ENCODE measurements around the gene RASAL3.

RASAL3 gene

DNA sequence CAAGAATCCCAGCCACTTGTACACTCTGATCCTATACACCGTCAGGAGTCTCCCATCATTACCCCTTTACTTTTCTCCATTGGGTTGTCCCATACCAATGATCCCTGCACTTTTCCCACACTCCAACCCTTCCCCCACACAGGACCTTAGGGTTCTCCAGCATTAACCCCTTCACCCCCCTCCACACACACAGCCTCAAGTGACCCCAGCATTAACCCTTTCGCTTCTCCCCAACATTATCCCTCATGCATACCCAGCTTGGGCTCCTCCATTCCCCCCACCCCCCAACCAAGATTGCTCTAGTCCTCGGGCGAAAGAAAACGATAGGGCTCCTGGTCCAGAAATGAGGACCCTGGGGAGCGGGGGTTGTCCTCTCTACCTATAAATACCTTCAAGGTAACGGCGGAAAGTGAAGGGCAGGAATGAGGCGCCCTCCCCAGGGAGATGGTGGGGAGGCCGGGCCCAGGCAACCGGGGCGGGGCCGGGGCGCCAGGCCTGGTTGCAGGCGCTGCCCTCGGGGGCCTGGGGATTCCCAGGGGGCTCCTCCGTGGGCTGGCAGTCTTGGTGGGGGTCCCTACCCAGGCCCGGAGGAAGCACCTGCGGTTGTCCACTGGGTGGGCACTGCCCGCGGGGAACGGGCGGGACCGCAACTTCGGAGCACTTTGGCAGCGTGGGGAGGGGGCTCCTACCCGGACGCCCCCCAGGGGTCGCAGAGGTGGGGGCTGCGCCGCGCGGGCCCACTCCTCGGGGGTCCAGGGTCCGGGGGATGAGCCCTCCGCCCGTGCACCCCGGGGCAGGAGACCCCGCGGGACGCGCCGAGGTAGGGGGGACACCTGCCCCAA is 15.3 kb downstream of the RASAL3 start:
- DNase-seq = peak; percentile 26

DNA sequence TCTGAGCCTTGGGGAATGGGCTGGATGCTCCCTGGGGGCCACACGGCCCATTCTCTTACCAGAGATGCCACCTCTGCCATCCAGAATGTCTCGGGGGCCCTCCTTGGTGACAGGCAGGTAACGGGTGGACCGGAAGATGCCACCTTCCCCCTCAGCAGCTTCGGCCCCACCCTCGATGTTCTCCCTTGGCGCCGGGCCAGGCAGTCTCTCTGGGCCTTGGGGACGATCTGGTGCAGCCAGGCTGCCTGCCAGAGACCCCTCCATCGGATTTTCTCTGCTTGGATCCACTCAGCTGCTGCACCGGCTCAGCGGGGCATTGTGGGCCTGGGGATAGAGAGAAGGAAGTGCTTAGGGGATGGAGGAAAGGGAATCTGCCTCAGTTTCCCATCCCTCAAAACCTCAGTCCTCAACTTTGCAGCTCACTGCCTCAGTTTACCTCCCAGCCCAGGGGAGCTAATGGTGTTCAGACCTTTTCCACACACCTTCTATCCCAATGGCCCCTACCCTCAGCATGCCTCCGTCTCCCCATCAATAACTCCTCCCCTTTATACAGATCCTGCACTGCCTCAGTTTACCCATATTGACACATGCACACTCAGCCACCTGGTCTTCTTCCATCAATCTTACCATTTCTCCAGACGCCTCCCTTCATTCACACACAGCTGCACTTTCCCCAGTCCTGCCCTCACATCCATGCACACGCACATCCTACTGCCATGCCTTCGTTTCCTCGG is 16.1 kb downstream of the RASAL3 start:
- DNase-seq = no peak

GRCh38 chr19:15447057-15447456 is 17.3 kb downstream of the RASAL3 start:
- no peak for DNase-seq

DNA sequence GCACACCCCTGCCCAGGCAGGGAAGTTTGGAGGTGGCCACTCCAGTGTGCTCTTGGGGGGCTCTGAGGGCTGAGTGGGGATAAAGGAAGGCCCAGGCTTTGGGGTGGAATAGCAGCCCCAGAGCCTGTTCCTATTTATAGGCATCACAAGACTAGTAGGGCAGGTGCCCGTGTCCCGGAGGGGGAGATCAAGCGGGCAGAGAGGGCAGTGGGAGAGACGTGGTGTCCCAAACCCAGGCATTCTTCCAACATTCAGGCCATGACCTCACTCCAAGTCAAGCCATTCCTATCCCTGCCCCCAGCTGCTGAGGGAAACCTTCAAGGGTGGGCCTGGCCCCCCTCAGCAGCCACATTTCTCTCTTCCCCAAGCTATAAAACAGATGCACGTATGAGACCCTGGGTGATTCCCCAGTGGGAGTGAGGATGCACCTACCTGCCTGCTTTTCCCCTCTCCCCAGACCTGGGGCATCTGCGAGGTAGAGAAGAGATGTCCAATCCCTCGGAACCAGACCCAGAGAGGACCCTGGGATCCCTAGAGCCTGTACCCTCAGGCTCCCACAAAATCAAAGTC is 18.5 kb downstream of the RASAL3 start:
- DNase-seq = no peak

DNA sequence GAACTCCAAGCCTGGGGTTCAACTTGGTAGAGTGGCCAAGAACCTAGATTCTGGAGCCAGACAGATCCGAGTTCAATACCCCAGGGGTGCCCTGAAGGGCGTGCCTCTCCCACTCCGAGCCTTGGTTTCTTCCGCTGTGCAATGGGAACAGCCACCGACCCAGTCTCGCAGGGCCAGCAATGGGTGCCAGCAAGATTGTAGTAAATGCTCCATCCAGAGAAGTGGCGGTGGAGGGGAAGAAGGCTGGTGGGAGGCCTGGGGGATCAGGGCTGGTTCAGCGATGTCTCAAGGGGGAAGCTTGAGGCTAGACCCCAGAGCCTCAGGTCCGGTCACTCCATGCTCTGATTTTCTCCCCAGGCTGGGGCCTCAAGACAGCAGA is 19.1 kb downstream of the RASAL3 start:
- DNase-seq = no peak

DNA sequence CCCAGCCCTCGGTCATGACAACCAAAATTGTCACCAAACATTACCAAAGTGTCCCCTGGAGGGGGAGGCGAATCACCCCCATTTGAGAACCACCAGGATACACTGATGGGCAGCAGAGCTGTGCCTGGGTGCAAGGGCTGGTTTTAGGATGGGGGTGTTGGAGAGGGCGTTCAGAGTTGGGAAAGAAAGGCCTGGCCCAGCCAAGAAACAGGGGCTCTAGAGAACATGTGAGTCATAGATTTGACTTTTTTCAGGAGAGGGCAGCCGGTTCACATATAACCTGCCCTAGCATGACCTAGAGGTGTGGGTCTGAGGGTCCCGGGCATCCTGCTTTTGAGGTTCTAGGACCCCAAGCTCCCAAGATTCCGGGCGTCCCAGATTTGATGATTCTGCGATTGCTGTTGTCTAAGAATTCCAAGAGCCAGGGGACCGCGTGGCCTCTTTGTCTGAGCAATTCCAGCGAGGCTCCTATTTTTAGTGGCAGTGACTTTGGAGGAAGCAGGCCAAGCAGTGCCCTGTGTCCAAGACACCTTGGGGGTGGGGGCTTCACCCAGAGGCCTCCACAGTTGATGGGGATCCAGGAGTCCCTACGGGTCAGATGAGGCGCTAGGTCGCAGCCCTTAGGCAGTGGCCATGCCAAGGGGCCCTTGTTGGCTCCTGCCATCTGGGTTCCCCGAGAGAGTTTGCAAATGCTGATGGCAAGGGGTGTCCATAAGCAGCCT is 19.7 kb downstream of the RASAL3 start:
- no peak for DNase-seq

DNA sequence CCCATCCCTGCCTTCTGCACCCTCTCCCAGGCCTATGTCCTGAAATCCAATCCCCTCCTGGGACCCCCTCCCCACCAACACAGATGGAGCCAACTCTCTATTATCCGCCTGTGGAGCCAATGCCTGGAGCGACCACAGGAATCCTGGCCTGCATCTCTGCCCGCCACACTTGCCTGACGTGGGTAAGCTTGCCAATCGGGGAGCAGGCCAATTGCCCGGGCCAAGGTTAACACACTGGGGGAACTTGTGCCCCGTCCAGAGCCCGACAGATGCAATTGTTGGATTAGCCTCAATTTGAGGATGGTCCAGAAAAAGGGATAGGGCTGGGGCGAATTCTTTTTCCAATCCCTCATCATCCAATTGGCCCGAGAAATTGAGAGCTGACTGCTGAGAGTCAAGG is 20.5 kb downstream of the RASAL3 start:
- no peak for DNase-seq

DNA sequence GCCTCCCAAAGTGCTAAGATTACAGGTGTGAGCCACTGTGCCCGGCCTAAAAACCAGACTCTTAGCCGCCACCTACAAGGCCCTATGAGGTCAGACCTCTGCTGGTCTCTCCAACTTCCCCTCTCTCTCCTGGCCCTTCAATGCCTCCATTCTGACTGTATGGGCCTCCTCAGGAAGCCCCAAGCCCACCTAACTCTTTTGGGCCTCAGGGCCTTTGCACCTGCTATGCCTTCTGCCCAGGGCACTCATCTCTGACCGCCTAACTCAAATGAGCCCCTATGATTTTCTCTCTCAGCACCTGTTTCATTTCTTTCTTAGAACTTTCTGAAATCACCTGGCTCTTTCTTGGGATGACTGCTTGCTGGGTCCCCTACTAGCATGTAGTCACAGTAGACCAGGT is 21.0 kb downstream of the RASAL3 start:
- DNase-seq = no peak

DNA sequence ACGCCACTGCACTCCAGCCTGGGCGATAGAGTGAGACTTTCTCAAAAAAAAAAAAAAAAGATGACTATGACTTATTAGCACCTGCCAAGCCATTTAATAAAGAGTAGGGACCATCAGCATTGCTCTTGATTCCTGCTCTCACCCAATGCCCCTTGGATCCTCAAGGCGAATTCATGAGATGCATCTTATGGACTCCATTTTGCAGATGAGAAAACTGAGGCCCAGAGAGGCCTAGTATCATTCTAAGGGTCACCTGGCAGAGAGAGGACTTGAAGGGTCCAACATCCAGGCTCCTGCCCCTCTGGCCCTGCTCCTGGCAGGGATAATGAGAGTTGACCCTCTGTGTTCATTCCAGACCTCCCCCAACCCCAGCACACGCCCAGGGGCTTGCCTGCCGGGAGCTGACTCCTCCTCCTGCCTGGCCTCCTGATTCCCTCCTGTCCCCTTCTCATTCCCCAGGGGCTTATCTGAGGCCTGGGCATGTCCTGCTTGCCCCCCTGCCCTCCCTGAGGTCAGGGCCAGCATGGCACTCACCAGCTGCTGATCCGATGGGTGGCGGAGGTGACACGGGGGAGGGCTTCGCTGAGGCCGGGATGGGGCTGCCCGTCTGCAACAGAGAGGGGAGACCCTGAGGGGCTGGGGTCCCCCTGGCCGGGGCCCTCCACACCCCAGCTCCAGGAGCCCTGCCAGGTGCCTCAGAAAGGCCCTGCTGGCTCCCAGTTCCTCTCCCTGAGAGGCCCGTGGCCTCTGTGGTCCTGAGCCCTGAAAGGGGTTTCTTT is 22.0 kb downstream of the RASAL3 start:
- DNase-seq = no peak

DNA sequence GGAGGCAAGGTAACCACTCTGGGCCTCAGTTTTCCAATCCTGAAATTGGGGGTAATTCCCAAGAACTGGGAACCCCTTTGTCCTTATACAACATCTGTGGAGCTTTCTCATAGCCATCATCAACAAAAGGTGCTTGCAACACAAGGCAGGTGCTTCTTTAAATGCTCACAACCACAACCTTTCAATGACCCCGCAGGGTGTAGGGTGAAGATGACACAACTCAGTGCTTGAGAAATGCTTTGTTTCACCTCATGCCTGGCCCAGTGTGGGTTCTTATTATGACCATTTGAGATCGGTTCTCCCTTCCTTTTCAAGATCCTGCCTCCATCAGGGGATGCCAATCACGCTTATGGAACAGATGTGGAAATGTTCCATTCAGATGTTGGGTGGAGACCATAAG is 23.0 kb downstream of the RASAL3 start:
- DNase-seq = no peak

DNA sequence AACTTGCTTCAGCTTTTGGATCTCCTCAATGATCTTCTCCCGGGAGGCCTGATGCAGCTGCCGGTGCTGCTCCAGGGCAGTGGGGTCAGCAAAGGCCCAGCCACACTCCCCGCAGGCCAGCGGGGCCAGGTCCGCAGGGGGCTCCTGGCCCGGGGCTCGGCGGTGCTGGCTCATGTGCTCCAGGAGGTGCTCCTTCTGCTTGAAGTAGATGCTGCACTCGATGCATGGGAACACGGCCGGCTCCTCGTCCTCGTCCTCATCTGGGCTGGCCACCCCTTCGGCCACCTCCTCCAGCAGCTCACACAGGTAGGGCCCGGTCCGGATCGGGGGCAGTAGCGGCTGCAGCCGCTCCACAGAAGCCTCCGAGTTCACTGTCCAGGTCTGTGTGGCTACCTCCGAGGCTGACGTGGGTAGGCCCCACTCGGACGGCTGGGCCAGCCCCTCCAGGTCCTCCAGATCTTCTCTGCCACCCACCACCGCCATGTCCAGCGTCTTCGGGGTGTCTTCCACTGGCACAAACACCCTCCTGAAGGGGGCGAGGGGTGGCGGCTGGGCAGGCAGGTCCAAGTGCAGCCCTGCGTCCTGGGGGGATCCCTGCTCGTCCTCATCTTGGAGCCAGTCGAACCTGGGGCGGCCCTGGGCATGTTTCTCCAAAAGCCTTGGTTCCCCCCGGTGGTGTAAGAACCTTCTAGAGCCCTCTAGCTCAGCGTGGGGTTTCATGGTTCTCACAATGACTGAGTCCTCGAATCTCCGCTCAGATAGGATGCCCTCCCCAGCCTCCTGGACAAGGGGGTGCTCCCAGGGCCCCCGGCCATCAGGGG is 24.3 kb downstream of the RASAL3 start:
- no peak for DNase-seq

GRCh38 chr19:15439078-15439799 is 25.1 kb downstream of the RASAL3 start:
- no peak for DNase-seq

DNA sequence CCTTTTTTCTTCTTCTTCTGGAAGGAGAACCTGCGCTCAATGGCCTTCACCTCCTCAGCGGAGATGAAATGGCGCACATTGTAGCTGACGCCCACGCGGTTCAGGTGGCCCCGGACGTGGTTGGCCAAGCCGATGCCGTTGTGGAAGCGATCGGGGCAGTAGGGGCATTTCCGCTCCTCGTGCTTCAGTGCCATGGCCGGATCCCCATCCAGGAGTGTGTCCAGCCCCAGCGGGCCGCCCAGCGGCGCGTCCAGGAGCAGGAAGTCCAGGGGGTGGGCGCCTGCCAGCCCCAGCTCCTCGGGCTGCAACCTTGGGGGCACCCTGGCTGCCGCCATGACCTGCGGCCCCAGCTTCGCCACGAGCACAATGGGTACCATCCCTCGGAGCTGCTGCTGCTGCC is 25.8 kb downstream of the RASAL3 start:
- DNase-seq = no peak

DNA sequence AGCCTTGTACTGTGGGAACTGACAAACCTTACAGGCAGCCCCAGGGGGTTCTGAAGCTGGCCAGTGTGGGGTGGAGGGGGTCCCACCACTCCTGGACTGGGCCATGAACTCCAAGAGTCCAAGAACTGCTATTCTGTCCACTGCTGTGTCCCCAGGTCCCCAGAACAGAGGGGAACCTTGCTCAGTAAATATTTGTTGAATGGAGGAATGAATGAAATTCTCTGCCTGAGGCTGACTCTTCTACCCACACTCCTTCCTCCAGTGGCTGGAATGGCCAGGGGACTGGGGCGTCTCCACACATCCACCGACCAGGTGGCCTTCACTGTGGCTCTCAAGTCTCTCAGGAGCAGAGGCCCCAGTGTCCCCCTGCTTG is 26.2 kb downstream of the RASAL3 start:
- DNase-seq = no peak

GRCh38 chr19:15437355-15438123 is 26.8 kb downstream of the RASAL3 start:
- DNase-seq = no peak

DNA sequence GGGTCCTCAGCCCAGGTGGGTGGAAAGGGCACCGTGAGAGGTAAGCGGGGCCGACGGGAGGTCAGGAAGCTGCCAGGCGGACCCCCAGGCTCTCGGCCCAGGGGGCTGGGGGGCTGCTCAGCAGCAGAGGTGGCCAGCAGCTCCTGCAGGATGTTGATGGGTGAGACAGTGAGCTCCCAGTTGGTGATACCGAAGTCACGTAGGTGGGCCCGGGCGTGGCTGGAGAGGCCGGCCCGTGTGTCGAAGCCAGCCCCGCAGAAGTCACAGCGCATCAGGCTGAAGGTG is 27.6 kb downstream of the RASAL3 start:
- DNase-seq = no peak

DNA sequence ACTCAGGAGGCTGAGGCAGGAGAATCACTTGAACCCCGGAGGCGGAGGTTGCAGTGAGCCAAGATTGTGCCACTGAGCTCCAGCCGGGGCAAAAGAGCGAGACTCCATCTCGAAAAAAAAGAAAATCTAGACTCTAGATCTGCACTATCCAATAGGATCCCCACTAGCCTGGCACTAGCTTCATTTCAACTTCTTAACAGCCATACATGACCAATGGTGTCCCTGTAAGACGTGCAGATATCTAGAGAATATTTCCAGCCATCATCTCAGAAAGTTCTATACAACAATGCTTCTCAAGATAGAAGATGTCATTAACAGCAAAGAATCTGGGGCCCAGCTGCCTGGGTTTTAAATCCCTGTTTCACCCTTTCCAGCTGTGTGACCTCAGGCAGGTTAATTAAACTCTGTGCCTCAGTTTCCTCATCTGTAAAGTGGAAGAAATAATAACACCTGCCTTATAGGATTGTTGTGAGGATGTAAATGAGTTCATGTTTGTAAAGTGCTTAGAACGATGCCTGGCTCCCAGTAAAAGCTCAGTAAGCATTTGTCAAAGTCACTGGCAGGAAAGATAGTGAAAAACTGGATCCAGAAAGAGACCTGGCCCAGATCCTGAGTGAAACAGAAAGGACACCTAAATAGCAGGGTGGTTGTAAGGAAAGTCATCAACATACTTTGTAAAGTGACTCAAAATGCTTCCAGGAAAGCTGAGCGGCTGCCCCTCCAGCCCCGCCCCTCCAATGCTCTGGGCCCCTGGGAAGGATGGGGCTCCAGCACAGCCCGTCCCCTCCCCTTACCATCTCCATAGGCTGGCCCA is 28.1 kb downstream of the RASAL3 start:
- DNase-seq = no peak

GRCh38 chr19:15433519-15434069 is 30.8 kb downstream of the RASAL3 start:
- DNase-seq = no peak

Data from CD4-positive, alpha-beta T cell treated with Interleukin-17A for 4 hours (primary cell).